Nephron progenitor cell (in vitro differentiated cells): ENCODE measurements around the gene MAPK7.

ENCODE experiments used
- DNase-seq: peaks from one replicate; pipeline ENCODE4 v3.0.0; 2021
- H3K27ac Mint-ChIP-seq: 2 replicates; pipeline ENCODE4 v1.8.0; 2021; ENCODE audit warnings: mild to moderate bottlenecking, moderate library complexity, mixed read lengths
- H3K27me3 Mint-ChIP-seq: 2 replicates; pipeline ENCODE4 v1.8.0; 2021; ENCODE audit warnings: mild to moderate bottlenecking, low read depth, mixed read lengths; ENCODE audit not compliant: poor library complexity
- H3K36me3 Mint-ChIP-seq: 2 replicates; pipeline ENCODE4 v1.8.0; 2021; ENCODE audit warnings: low read depth, mixed read lengths
- H3K4me1 Mint-ChIP-seq: 2 replicates; pipeline ENCODE4 v1.8.0; 2021; ENCODE audit warnings: mixed read lengths
- H3K4me3 Mint-ChIP-seq: 2 replicates; pipeline ENCODE4 v1.8.0; 2021; ENCODE audit warnings: mild to moderate bottlenecking, moderate library complexity, mixed read lengths
- H3K9me3 Mint-ChIP-seq: 2 replicates; pipeline ENCODE4 v1.8.0; 2021; ENCODE audit warnings: mild to moderate bottlenecking, moderate library complexity, mixed read lengths
- TF ChIP-seq, protein P1 (sequence below): fragments of 200-600 bp; sonication (generic); IDR thresholded peaks from 2 replicates; pipeline ENCODE4 v1.5.0; 2021; ENCODE audit warnings: antibody characterized with exemption

Gene MAPK7

GRCh38 chr17:19398301-19399181 lies 20.2 kb downstream of the MAPK7 start:
- H3K27ac Mint-ChIP-seq: peak overlapping the region; percentile 3
- peaks cover 21% of the 10 kb centered on the region for H3K4me1 Mint-ChIP-seq
- H3K36me3 Mint-ChIP-seq: no peaks in the 10 kb centered on the region
- H3K27me3 Mint-ChIP-seq: no peaks in the 10 kb centered on the region
- TF ChIP-seq, protein P1, sequence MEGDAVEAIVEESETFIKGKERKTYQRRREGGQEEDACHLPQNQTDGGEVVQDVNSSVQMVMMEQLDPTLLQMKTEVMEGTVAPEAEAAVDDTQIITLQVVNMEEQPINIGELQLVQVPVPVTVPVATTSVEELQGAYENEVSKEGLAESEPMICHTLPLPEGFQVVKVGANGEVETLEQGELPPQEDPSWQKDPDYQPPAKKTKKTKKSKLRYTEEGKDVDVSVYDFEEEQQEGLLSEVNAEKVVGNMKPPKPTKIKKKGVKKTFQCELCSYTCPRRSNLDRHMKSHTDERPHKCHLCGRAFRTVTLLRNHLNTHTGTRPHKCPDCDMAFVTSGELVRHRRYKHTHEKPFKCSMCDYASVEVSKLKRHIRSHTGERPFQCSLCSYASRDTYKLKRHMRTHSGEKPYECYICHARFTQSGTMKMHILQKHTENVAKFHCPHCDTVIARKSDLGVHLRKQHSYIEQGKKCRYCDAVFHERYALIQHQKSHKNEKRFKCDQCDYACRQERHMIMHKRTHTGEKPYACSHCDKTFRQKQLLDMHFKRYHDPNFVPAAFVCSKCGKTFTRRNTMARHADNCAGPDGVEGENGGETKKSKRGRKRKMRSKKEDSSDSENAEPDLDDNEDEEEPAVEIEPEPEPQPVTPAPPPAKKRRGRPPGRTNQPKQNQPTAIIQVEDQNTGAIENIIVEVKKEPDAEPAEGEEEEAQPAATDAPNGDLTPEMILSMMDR: no peak
- no peak for DNase-seq
- H3K4me3 Mint-ChIP-seq: no peak overlapping the region
- H3K9me3 Mint-ChIP-seq: no peaks in the 10 kb centered on the region

GRCh38 chr17:19399750-19400450 lies 21.6 kb downstream of the MAPK7 start:
- no peaks in the 10 kb centered on the region for H3K9me3 Mint-ChIP-seq
- H3K36me3 Mint-ChIP-seq: no peaks in the 10 kb centered on the region
- H3K27me3 Mint-ChIP-seq: no peaks in the 10 kb centered on the region
- H3K4me1 Mint-ChIP-seq: peaks cover 21% of the 10 kb centered on the region
- no peak overlapping the region for H3K27ac Mint-ChIP-seq
- H3K4me3 Mint-ChIP-seq: no peak overlapping the region
- DNase-seq: no peak
- TF ChIP-seq, protein P1: no peak

GRCh38 chr17:19401321-19402010 lies 23.2 kb downstream of the MAPK7 start:
- Mint-ChIP-seq H3K27ac (no peak overlapping the region), H3K36me3 (no peaks in the 10 kb centered on the region), H3K9me3 (no peaks in the 10 kb centered on the region), H3K4me3 (no peak overlapping the region), H3K27me3 (no peaks in the 10 kb centered on the region), H3K4me1 (peaks cover 19% of the 10 kb centered on the region)
- TF ChIP-seq, protein P1: no peak
- DNase-seq: no peak

DNA sequence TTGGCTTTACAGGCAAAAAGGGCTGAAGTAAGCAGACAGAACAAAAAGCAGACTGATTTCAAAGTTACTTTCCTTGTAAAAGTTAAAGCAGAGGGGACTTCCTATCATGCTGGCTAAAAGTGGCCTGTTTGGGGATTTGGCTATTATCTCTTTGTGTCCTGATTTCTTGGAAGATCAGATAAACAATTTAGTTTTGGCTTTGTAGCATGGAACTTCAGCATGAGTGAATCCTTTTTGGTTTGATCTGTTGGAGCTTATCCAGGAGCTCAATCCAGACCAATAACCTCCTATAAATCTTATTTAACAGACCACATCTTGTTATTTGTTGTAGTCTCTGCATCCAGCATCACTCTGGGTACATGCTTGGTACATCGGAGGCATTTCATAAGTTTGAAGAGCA lies 23.9 kb downstream of the MAPK7 start:
- H3K27ac Mint-ChIP-seq: no peak overlapping the region
- peaks cover 14% of the 10 kb centered on the region for H3K4me1 Mint-ChIP-seq
- no peak for DNase-seq
- H3K27me3 Mint-ChIP-seq: no peaks in the 10 kb centered on the region
- TF ChIP-seq, protein P1: no peak
- H3K9me3 Mint-ChIP-seq: no peaks in the 10 kb centered on the region
- H3K4me3 Mint-ChIP-seq: no peak overlapping the region
- no peaks in the 10 kb centered on the region for H3K36me3 Mint-ChIP-seq

DNA sequence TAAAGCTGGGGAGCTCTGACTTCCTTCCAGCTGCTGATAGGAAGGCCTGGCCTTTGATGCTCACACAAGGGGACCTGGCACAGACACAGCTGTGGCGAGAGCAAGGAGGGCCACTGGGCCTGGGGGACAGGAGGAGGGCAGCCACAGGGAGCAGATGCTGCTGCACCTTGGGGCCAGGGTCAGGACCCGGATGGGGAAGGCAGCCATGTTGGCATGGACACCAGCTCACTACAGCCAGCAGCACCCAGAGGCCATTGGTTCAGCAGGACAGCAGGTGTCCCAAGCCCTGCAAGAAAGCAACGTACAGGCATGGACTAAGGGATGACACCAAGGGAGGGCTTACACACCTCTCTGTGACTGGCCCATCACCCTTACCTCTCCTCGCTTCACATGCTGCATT lies 24.7 kb downstream of the MAPK7 start:
- DNase-seq: no peak
- Mint-ChIP-seq H3K27me3 (no peaks in the 10 kb centered on the region), H3K4me1 (peaks cover 10% of the 10 kb centered on the region), H3K9me3 (no peaks in the 10 kb centered on the region), H3K36me3 (no peaks in the 10 kb centered on the region), H3K27ac (no peak overlapping the region), H3K4me3 (no peak overlapping the region)
- TF ChIP-seq, protein P1: no peak
